Astrocyte (in vitro differentiated cells and primary cell): Measurements from ENCODE around the gene TUT4. TPM values are rescaled to one million over a fixed set of nuclear protein-coding genes. Genes with fewer than 3 reads are reported as not detected.

Experiments used
- DNase-seq: peaks from one replicate; pipeline ENCODE4 v3.0.0-alpha.2; 2010; ENCODE audit warnings: low read depth
- FAIRE-seq: peaks from 2 replicates; lab custom pipeline; 2011; peaks lifted over from hg19 to GRCh38; lab: Jason Lieb, UNC
- H2AFZ ChIP-seq: 2 replicates; pipeline ENCODE4 v1.6.0; 2012; ENCODE audit warnings: low read depth, low read length, inconsistent platforms
- H3K27ac ChIP-seq: 2 replicates; pipeline ENCODE4 v1.5.1; 2011; ENCODE audit warnings: low read depth, low read length, inconsistent platforms
- H3K27me3 ChIP-seq: 2 replicates; pipeline ENCODE4 v1.6.0; 2011; ENCODE audit warnings: low read length, inconsistent platforms; ENCODE audit not compliant: insufficient read depth
- H3K36me3 ChIP-seq: 2 replicates; pipeline ENCODE4 v1.5.1; 2011; ENCODE audit warnings: low read length, inconsistent platforms; ENCODE audit not compliant: insufficient read depth
- H3K4me1 ChIP-seq: 2 replicates; pipeline ENCODE4 v1.5.1; 2011; ENCODE audit warnings: low read length, inconsistent platforms; ENCODE audit not compliant: insufficient read depth
- H3K4me2 ChIP-seq: 2 replicates; pipeline ENCODE4 v1.6.0; 2012; ENCODE audit warnings: low read length, inconsistent platforms
- H3K4me3 ChIP-seq: 2 replicates; pipeline ENCODE4 v1.5.1; 2011; ENCODE audit warnings: low read depth, mild to moderate bottlenecking, low read length, inconsistent platforms; ENCODE audit not compliant: insufficient read depth
- H3K79me2 ChIP-seq: 2 replicates; pipeline ENCODE4 v1.6.0; 2012; ENCODE audit warnings: mild to moderate bottlenecking, low read length, inconsistent platforms; ENCODE audit not compliant: insufficient read depth
- H3K9ac ChIP-seq: 2 replicates; pipeline ENCODE4 v1.6.0; 2012; ENCODE audit warnings: mild to moderate bottlenecking, low read length, inconsistent platforms
- H3K9me3 ChIP-seq: 2 replicates; pipeline ENCODE4 v1.5.1; 2012; ENCODE audit warnings: low read depth, mild to moderate bottlenecking, low read length, inconsistent platforms; ENCODE audit not compliant: insufficient read depth
- H4K20me1 ChIP-seq: 2 replicates; pipeline ENCODE4 v1.6.0; 2012; ENCODE audit warnings: low read length, inconsistent platforms; ENCODE audit not compliant: insufficient read depth
- H3K27ac Mint-ChIP-seq: one replicate; pipeline ENCODE4 v1.8.0; 2021; ENCODE audit warnings: mild to moderate bottlenecking, mixed read lengths; ENCODE audit not compliant: unreplicated experiment
- H3K27me3 Mint-ChIP-seq: one replicate; pipeline ENCODE4 v1.8.0; 2021; ENCODE audit warnings: low read depth, mixed read lengths; ENCODE audit not compliant: unreplicated experiment
- H3K36me3 Mint-ChIP-seq: one replicate; pipeline ENCODE4 v1.8.0; 2021; ENCODE audit warnings: low read depth, mixed read lengths; ENCODE audit not compliant: unreplicated experiment
- H3K4me1 Mint-ChIP-seq: one replicate; pipeline ENCODE4 v1.8.0; 2021; ENCODE audit warnings: low read depth, mixed read lengths; ENCODE audit not compliant: unreplicated experiment
- H3K4me3 Mint-ChIP-seq: one replicate; pipeline ENCODE4 v1.8.0; 2021; ENCODE audit warnings: mild to moderate bottlenecking, moderate library complexity, mixed read lengths; ENCODE audit not compliant: unreplicated experiment
- H3K9me3 Mint-ChIP-seq: one replicate; pipeline ENCODE4 v1.8.0; 2021; ENCODE audit warnings: mild to moderate bottlenecking, mixed read lengths; ENCODE audit not compliant: unreplicated experiment
- EZH2 ChIP-seq: IDR thresholded peaks from 2 replicates; pipeline ENCODE4 v1.6.1; 2012; ENCODE audit warnings: mild to moderate bottlenecking, low read length, inconsistent platforms; ENCODE audit not compliant: insufficient read depth
- total RNA-seq: library from RNA; stranded (reverse); gene quantifications from 2 replicates; pipeline ENCODE4 v1.2.1, GENCODE V29; 2021
- TF ChIP-seq, protein P1 (sequence below): IDR thresholded peaks from 2 replicates; pipeline ENCODE4 v1.5.1; 2011; ENCODE audit warnings: low read depth, mild to moderate bottlenecking, inconsistent platforms, low read length, moderate library complexity; ENCODE audit not compliant: insufficient read depth

TUT4 gene
- total RNA-seq, 1 donor from 2014 or later, result 47.0 TPM

DNA sequence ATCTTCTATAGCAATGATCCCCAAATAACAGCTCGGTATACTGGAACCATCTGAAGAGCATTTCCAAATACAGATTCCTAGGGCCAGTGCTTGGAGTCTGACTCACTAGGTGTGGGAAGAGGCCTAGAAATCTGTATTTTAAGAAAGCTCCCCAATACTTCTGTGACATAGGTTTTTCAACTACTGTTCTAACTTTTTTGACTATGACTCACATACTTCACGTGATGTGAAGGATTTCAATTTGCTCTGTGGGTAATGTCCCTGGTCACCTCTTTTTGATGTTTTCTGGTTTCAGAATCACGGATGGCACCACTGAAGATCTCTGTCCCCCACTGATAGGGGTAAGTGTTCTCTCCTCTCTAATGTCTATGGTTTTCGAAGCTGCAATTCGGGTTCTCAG is 159.7 kb downstream of the TUT4 start:
- peaks cover 2% of the 10 kb centered on the region for H3K36me3 Mint-ChIP-seq
- H3K79me2 ChIP-seq, result no peaks in the 10 kb centered on the region
- FAIRE-seq (no peak), DNase-seq (no peak)
- no peak overlapping the region for H2AFZ ChIP-seq
- no peaks in the 10 kb centered on the region for H4K20me1 ChIP-seq
- H3K4me2 ChIP-seq, result no peak overlapping the region
- no peaks in the 10 kb centered on the region for H3K4me1 ChIP-seq
- H3K4me3 ChIP-seq, result no peak overlapping the region
- H3K4me3 Mint-ChIP-seq, result no peak overlapping the region
- no peak overlapping the region for H3K27ac ChIP-seq
- H3K27me3 ChIP-seq, result no peaks in the 10 kb centered on the region
- TF ChIP-seq EZH2, result no peak
- TF ChIP-seq, protein P1, sequence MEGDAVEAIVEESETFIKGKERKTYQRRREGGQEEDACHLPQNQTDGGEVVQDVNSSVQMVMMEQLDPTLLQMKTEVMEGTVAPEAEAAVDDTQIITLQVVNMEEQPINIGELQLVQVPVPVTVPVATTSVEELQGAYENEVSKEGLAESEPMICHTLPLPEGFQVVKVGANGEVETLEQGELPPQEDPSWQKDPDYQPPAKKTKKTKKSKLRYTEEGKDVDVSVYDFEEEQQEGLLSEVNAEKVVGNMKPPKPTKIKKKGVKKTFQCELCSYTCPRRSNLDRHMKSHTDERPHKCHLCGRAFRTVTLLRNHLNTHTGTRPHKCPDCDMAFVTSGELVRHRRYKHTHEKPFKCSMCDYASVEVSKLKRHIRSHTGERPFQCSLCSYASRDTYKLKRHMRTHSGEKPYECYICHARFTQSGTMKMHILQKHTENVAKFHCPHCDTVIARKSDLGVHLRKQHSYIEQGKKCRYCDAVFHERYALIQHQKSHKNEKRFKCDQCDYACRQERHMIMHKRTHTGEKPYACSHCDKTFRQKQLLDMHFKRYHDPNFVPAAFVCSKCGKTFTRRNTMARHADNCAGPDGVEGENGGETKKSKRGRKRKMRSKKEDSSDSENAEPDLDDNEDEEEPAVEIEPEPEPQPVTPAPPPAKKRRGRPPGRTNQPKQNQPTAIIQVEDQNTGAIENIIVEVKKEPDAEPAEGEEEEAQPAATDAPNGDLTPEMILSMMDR, result no peak
- H3K27me3 Mint-ChIP-seq, result no peaks in the 10 kb centered on the region
- no peak overlapping the region for H3K9ac ChIP-seq
- H3K27ac Mint-ChIP-seq, result no peak overlapping the region
- peaks cover 7% of the 10 kb centered on the region for H3K36me3 ChIP-seq
- H3K4me1 Mint-ChIP-seq, result no peaks in the 10 kb centered on the region
- no peaks in the 10 kb centered on the region for H3K9me3 ChIP-seq
- H3K9me3 Mint-ChIP-seq, result peaks cover 1% of the 10 kb centered on the region

DNA sequence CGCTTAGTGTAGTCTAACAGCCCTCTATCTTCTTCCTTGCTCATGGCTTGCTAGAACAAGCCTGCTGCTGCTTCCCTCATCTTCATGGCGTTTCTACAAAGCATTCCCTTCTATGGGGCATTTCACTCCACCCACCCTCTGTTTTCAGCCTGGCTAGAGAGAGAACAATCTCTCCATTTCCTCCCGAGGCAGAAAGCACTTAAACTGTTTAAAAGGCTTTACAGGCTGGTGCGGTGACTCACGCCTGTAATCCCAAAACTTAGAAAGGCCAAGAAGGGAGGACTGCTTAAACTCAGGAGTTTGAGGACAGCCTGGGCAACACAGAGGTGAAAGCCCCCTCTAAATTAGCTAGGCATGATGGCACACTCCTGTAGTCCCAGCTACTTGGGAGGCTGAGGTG is 166.4 kb downstream of the TUT4 start:
- no peaks in the 10 kb centered on the region for H3K27me3 Mint-ChIP-seq
- Histone ChIP-seq H3K27me3 (no peaks in the 10 kb centered on the region), H2AFZ (no peak overlapping the region), H3K9me3 (no peaks in the 10 kb centered on the region), H3K27ac (no peak overlapping the region), H3K4me2 (no peak overlapping the region), H3K4me3 (no peak overlapping the region), H3K4me1 (no peaks in the 10 kb centered on the region), H4K20me1 (no peaks in the 10 kb centered on the region), H3K9ac (no peak overlapping the region), H3K36me3 (peaks cover 13% of the 10 kb centered on the region), H3K79me2 (no peaks in the 10 kb centered on the region)
- H3K4me1 Mint-ChIP-seq, result peaks cover 7% of the 10 kb centered on the region
- TF ChIP-seq, protein P1, result no peak
- TF ChIP-seq EZH2, result no peak
- no peak for DNase-seq
- H3K9me3 Mint-ChIP-seq, result peaks cover 1% of the 10 kb centered on the region
- peak overlapping the region; percentile 21 for H3K27ac Mint-ChIP-seq
- H3K36me3 Mint-ChIP-seq, result no peaks in the 10 kb centered on the region
- no peak for FAIRE-seq
- H3K4me3 Mint-ChIP-seq, result no peak overlapping the region

DNA sequence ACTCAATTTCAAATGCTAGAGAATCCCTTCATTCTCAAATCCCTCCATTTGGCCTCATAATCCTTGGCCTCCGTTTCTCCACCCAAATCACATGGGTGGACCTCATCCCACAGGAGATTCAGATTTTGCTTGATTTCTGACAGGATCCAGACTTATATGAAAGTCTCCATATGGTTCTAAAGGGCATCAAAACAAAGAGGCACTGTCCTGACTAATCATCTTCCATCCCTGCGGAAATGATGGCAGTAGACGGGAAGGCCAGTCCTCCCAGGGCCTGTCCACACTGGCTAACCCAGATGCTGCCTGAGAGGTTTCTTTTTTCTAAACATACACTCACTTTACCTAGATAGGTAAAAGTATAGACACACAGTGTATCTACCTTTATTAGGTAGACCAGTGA is 167.5 kb downstream of the TUT4 start:
- Mint-ChIP-seq H3K36me3 (no peaks in the 10 kb centered on the region), H3K27ac (no peak overlapping the region), H3K9me3 (no peaks in the 10 kb centered on the region), H3K4me1 (peaks cover 7% of the 10 kb centered on the region), H3K4me3 (no peak overlapping the region), H3K27me3 (no peaks in the 10 kb centered on the region)
- no peaks in the 10 kb centered on the region for H4K20me1 ChIP-seq
- no peaks in the 10 kb centered on the region for H3K9me3 ChIP-seq
- no peak overlapping the region for H3K4me3 ChIP-seq
- FAIRE-seq, result no peak
- H3K4me2 ChIP-seq, result no peak overlapping the region
- no peak for DNase-seq
- no peak overlapping the region for H3K27ac ChIP-seq
- H2AFZ ChIP-seq, result no peak overlapping the region
- no peak overlapping the region for H3K9ac ChIP-seq
- no peaks in the 10 kb centered on the region for H3K4me1 ChIP-seq
- H3K27me3 ChIP-seq, result no peaks in the 10 kb centered on the region
- H3K79me2 ChIP-seq, result no peaks in the 10 kb centered on the region
- TF ChIP-seq EZH2, result no peak
- TF ChIP-seq, protein P1, result no peak
- H3K36me3 ChIP-seq, result peaks cover 16% of the 10 kb centered on the region

Other genes with a start within 250 kb of the TUT4 start
- 22.1 and 25.6 TPM in 2 replicates for gene CC2D1B, start 186.9 kb downstream of the TUT4 start, total RNA-seq
- 1.1 and 2.1 TPM in 2 replicates for gene ORC1, start 148.7 kb downstream of the TUT4 start, total RNA-seq
- gene PRPF38A, start 148.5 kb downstream of the TUT4 start, total RNA-seq, result 28.4 and 31.8 TPM in 2 replicates
- gene GPX7, start 49.3 kb upstream of the TUT4 start, total RNA-seq, result 4.2 and 5.7 TPM in 2 replicates
- gene SHISAL2A, start 80.1 kb upstream of the TUT4 start, total RNA-seq, result not detected in 2 replicates
- gene COA7, start 145.3 kb upstream of the TUT4 start, total RNA-seq, result 18.4 and 19.4 TPM in 2 replicates
- gene ZYG11B, start 173.4 kb upstream of the TUT4 start, total RNA-seq, result 20.4 and 22.1 TPM in 2 replicates